Measurements from ENCODE around the gene EPOP.

EPOP gene

GRCh38 chr17:38663964-38664644 is 10.7 kb downstream of the EPOP start:
- TF ChIP-seq POLR2A (IDR thresholded peaks at IDR 0.05; ENCODE audit: extremely low read depth, insufficient read length) = no peak
- no peak for TF ChIP-seq CTCF (IDR thresholded peaks at IDR 0.05; ENCODE audit: low read depth, low read length)
- TF ChIP-seq, protein P1, sequence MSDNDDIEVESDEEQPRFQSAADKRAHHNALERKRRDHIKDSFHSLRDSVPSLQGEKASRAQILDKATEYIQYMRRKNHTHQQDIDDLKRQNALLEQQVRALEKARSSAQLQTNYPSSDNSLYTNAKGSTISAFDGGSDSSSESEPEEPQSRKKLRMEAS (IDR thresholded peaks at IDR 0.05; ENCODE audit: low read depth, low read length) = no peak
- TF ChIP-seq MYC (IDR thresholded peaks at IDR 0.05; ENCODE audit: low read depth, low read length) = no peak
- no peak for DNase-seq (ENCODE audit: low read depth)
- H3K4me3 ChIP-seq (ENCODE audit: low read depth, low read length) = no peak overlapping the region

DNA sequence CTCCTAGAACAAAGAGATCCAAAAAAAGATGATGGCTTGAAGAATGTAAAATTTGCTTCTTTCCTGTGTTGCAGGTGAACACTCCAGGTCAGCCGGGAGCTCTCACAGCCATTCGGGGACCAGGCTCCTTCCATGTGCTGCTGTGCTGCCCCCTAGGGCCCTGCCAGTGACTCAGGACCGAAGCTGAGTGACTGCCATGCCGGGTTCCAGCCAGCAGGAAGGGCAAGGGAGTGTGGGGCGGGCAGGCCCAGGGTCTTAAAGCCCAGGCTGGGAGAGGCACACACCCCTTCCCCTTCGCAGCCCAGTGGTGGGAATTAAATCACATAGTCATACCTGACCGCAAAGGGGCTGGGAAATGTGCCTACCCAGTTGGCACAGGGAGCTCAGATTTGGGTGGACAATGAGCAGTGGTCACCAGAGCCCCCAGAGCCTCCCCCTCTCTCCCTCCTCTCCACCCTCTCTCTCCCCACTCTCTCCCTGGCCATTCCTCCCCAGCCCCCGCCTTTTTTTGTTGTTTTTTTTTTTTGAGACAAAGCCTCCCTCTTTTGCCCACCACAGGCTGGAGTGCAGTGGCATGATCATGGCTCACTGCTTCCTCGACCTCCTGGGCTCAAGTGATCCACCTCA is 11.5 kb downstream of the EPOP start:
- DNase-seq (ENCODE audit: low read depth) = peak; percentile 80
- no peak overlapping the region for H3K4me3 ChIP-seq (ENCODE audit: low read depth, low read length)
- TF ChIP-seq POLR2A (IDR thresholded peaks at IDR 0.05; ENCODE audit: extremely low read depth, insufficient read length) (no peak), CTCF (IDR thresholded peaks at IDR 0.05; ENCODE audit: low read depth, low read length) (peak; percentile 96), MYC (IDR thresholded peaks at IDR 0.05; ENCODE audit: low read depth, low read length) (peak; percentile 52; the same call in 1 of the 2 replicates)
- TF ChIP-seq, protein P1 (IDR thresholded peaks at IDR 0.05; ENCODE audit: low read depth, low read length) = peak; percentile 72

- DNase-seq (ENCODE audit: low read depth) = peak; percentile 45
- no peak for TF ChIP-seq CTCF (IDR thresholded peaks at IDR 0.05; ENCODE audit: low read depth, low read length)
- TF ChIP-seq, protein P1 (IDR thresholded peaks at IDR 0.05; ENCODE audit: low read depth, low read length) = no peak
- TF ChIP-seq MYC (IDR thresholded peaks at IDR 0.05; ENCODE audit: low read depth, low read length) = no peak
- no peak for TF ChIP-seq POLR2A (IDR thresholded peaks at IDR 0.05; ENCODE audit: extremely low read depth, insufficient read length)
- no peak overlapping the region for H3K4me3 ChIP-seq (ENCODE audit: low read depth, low read length)
Measured at GRCh38 chr17:38660097-38661025, 14.4 kb downstream of the EPOP start.

DNA sequence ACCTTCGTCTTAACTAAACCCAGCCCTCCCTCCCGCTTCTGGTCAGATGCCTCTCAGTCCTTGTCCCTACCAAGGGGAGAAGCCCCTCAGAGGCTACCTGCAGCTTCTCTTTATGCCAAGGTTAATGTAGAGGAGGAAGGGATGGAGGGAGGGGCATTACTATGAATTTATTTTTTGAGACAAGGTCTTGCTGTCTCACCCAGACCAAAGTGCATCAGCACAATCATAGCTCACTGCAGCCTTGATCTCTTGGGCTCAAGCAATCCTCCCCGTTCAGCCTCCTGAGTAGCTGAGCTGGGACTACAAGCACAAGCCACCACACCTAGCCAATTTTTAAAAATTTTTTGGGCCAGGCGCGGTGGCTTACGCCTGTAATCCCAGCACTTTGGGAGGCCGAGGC is 15.3 kb downstream of the EPOP start:
- H3K4me3 ChIP-seq (ENCODE audit: low read depth, low read length) = no peak overlapping the region
- TF ChIP-seq POLR2A (IDR thresholded peaks at IDR 0.05; ENCODE audit: extremely low read depth, insufficient read length) (no peak), CTCF (IDR thresholded peaks at IDR 0.05; ENCODE audit: low read depth, low read length) (no peak), MYC (IDR thresholded peaks at IDR 0.05; ENCODE audit: low read depth, low read length) (no peak)
- TF ChIP-seq, protein P1 (IDR thresholded peaks at IDR 0.05; ENCODE audit: low read depth, low read length) = no peak
- DNase-seq (ENCODE audit: low read depth) = no peak

DNA sequence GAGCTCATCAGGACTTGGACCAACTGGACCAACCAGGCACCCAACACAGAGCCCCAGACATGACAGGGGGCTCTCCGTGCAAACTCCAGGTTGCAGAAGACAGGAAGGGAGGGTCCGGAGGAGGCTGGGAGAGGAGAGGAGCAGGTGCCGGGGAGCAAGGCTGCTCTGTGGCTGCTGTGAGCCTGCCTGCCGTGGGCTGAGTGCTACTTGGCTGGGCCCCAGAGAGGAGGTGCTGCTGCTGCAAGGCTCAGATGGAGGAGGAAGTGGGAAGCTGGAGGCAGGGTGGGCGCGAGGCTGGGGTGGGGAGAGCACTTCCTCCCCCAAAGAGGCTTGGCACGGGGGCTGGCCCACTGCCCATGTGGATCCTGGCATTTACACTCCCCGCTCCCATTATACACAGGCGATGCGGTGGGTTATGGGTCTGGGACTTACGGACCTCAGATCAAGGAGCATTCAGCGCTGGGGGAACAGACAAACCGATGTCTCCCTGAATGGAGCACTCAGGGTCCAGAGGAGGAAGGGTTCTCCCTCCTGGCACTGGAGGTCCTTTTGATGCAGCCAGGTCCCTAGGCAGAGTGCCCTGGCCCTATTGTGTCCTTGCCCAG is 15.9 kb downstream of the EPOP start:
- TF ChIP-seq, protein P1 (IDR thresholded peaks at IDR 0.05; ENCODE audit: low read depth, low read length) = 0 out of 2 replicates have a peak, but pooled peaks have one; percentile 11
- TF ChIP-seq CTCF (IDR thresholded peaks at IDR 0.05; ENCODE audit: low read depth, low read length) (no peak), MYC (IDR thresholded peaks at IDR 0.05; ENCODE audit: low read depth, low read length) (no peak), POLR2A (IDR thresholded peaks at IDR 0.05; ENCODE audit: extremely low read depth, insufficient read length) (no peak)
- peak; percentile 75 for DNase-seq (ENCODE audit: low read depth)
- no peak overlapping the region for H3K4me3 ChIP-seq (ENCODE audit: low read depth, low read length)

Measured in NB4 (cell line).